Spleen (tissue), 7 donors: ENCODE data around the gene FRAS1.

ENCODE experiments used
- POLR2A ChIP-seq, 3 donors: fragments of 450-650 bp; IDR thresholded peaks; one replicate each; pipeline ENCODE4 v1.5.1; 2017; ENCODE audit warnings: antibody characterized with exemption in 3 of 3, mild to moderate bottlenecking in 1 of 3
- TF ChIP-seq, protein P1 (sequence below), 11 experiments: fragments of 200-600 bp in 7 of 11; fragments of 450-650 bp in 4 of 11; sonication (generic) in 4 of 11; IDR thresholded peaks in 8 of 11; conservative IDR thresholded peaks in 3 of 11; 1 replicate in 7 of 11; 2 replicates in 4 of 11; pipeline versions ENCODE4 v1.4.0 to v1.8.0; 2016 to 2021; ENCODE audit warnings: antibody characterized with exemption in 11 of 11, inconsistent platforms in 4 of 11, mild to moderate bottlenecking in 1 of 11
- donor health status: DM: no; HTN: no; CAD: no; lungs with moderate emphysema.
- donor health status: DM: no; HTN: no; CAD: no.
- donor health status: DM: no; HTN: no; CAD: no.

DNA sequence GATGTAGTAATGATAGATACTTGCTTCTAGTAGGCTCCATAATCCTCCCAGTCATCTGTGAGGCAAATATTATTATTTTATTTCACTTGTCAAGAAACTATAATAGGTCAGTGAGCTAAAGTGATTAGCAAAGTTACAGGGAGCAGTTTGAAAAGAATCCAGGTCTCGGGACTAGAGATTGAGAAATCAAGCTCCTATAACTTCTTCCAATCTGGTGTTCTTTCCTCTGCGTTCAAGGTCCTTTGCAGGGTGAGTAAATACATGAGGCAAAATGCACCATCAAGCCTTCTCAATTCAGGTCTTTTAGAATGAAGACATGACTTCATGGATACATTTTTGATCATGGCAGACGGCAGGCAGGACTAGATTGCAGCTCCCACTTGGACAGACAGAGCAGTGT is 150.4 kb downstream of the FRAS1 start:
- TF ChIP-seq, protein P1, sequence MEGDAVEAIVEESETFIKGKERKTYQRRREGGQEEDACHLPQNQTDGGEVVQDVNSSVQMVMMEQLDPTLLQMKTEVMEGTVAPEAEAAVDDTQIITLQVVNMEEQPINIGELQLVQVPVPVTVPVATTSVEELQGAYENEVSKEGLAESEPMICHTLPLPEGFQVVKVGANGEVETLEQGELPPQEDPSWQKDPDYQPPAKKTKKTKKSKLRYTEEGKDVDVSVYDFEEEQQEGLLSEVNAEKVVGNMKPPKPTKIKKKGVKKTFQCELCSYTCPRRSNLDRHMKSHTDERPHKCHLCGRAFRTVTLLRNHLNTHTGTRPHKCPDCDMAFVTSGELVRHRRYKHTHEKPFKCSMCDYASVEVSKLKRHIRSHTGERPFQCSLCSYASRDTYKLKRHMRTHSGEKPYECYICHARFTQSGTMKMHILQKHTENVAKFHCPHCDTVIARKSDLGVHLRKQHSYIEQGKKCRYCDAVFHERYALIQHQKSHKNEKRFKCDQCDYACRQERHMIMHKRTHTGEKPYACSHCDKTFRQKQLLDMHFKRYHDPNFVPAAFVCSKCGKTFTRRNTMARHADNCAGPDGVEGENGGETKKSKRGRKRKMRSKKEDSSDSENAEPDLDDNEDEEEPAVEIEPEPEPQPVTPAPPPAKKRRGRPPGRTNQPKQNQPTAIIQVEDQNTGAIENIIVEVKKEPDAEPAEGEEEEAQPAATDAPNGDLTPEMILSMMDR (IDR thresholded peaks at IDR 0.05 in 8 of 11, conservative IDR thresholded peaks at IDR 0.05 in 3 of 11): no peak
- TF ChIP-seq POLR2A (IDR thresholded peaks at IDR 0.05): no peak
